Fibroblast of the conjunctiva (primary cell): Measurements from ENCODE around the gene TBPL1.

Experiments used
- DNase-seq: peaks from one replicate; pipeline ENCODE4 v3.0.0-alpha.2; 2010; ENCODE audit warnings: low read depth

Gene TBPL1

DNA sequence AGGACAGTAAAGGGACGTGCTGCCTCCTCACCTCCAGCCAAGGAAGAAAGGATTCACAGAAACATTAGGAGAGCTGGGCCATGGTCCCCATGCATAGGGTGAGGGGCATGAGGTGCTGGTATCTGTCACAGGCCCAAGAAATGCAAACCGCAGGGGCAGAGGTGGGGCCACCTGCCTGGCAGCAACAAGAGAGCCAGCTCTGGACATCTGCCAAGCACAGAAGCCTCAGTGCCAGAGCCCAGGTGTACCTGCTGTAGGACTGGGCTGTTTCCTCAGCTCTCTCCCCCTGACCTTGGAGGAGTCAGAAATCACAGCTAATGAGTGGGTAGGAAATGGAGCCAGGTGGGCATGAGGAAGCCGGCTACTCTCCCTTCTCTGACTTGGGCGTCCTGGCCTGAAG is 54.1 kb downstream of the TBPL1 start:
- no peak for DNase-seq

- no peak for DNase-seq
Observed at GRCh38 chr6:134009876-134010275, 56.9 kb downstream of the TBPL1 start.

GRCh38 chr6:134010400-134010799 is 57.4 kb downstream of the TBPL1 start:
- no peak for DNase-seq

GRCh38 chr6:134010974-134011373 is 58.0 kb downstream of the TBPL1 start:
- DNase-seq = no peak

DNA sequence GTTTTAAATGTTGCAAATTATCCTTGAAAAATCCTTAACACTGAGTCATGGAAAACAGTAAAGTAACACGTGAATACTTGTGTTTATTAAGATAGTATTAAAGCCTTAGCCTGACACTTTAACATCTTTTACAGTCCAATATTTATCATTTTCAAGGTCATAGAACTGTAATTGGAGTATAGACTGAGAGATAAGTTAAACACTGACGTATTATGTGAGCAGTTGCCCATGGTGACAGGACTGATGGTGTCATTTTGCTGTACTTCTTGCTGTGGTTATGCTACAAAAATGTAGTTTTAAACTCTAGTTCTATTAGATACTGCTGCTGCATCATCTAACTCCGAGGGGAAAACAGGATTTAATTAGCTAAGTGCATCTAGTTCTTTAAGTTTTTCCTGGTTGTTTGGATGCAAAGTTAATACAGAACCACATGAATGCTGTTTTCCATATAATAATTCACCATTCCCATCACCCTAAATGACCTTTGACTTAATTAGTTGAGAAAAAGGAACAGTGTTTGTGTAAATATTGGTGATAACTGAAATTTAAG is 61.6 kb downstream of the TBPL1 start:
- no peak for DNase-seq

DNA sequence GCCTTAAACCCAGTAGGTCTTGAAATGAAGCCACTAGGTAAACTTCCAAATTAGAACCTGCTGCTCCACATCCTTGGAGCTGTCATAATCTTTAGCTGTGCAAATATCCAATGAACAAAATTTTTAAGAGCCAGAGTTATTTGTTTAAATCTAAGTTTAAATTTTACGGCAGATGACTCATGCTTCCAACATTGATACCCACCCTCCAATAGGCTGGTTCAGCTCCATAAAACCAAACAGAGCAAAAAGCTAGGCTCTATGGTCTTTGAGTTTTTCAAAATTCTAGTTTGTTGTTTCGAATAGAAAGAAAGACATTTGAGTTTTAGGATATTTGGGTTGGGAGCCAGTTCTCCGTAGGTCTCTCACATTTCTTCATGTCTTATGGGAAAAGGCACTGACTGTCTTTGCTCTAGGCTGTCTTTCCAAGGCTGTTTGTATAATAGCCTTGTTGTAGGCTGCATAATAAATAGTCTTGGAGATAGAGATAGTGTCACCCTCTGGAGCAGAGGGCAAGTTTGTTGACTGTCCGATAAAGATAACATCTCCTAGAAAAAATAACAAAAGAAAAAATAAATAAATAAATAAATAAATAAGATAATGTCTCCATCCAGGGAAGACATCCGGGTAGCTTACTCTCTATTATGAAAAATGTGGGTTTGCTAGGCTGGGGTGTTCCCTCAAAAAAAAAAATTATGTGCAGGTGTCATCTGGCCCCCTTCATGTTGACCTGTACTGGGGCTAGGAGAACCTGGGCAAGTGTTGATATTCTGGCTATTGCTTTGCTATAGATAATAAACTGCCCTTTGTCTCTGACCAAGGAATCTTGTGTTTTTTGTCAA is 62.9 kb downstream of the TBPL1 start:
- DNase-seq = no peak

DNA sequence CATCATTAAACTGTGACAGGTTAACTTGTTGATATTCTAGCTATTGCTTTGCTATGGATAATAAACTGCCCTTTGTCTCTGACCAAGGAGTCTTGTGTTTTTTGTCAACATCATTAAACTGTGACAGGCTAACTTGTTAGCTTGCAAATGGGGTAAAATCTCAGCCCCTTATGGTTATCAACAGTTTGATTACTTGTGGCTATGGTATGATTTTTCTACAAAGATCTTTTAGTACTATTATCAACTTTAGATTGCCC is 63.5 kb downstream of the TBPL1 start:
- DNase-seq = no peak

- no peak for DNase-seq
Observed at GRCh38 chr6:134020071-134020470, 67.0 kb downstream of the TBPL1 start.

DNA sequence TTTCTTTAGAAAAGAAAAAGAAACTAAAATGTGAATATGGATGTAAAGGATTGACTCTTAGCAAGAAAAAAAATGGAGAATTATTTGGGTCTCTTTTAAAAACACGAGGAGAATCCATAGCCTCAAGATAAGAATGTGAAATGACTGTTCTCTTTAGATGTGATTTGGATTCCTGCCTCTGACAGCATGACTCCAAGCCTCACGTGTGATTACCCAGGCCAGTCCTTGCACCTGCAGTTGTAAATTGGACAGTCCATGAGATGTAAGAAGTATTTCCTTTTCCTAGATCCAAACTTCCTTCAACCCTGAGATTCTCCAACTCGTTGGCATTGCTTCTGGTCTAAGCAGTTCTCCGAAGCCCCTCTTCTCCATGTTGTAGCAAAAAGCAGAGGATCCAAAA is 67.5 kb downstream of the TBPL1 start:
- DNase-seq = no peak

DNA sequence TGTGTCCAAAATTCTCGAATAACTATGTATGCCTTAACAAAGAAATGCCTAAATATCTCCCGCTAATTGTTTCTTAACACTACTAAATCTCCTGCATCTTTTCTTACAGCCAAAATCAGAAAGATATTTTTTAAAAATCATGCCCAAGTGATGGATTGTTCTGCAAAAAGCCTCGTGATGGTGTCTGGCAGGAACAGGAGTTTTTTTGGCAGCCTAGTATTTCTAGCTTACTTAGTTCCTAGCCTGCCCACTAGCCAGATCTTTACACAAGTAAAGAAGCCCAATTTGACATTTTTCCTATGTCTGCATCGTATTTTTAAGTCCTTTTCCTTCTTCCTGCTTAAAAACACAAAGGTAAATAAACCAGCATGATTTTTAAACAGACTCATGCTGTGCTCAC is 67.9 kb downstream of the TBPL1 start:
- no peak for DNase-seq

- DNase-seq = no peak
Observed at GRCh38 chr6:134021396-134022122, 68.5 kb downstream of the TBPL1 start.

- DNase-seq = no peak
Observed at GRCh38 chr6:134022650-134023049, 69.6 kb downstream of the TBPL1 start.

DNA sequence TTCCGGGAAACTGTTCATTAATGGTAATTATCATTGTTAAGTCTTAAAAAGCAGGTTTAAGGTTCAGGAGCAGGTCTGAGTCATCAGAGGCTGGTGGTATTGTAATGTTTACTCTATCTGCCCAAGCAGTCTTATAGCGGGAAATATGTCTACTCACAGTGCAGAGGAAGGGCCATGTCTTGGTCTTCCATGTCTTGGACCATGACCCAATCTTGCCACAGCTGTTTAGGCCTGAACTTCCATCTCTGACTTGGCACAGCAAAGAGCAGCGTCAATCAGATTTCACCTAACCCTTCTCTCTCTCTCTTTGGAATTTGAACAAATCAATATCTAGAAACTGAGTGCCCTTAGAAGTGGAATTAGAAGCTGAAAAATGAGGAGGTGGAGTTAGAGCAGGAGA is 73.6 kb downstream of the TBPL1 start:
- no peak for DNase-seq

- DNase-seq = no peak
Observed at GRCh38 chr6:134028438-134028837, 75.4 kb downstream of the TBPL1 start.

GRCh38 chr6:134029495-134030455 is 76.8 kb downstream of the TBPL1 start:
- DNase-seq = no peak

GRCh38 chr6:134031696-134032255 is 78.8 kb downstream of the TBPL1 start:
- DNase-seq = no peak

DNA sequence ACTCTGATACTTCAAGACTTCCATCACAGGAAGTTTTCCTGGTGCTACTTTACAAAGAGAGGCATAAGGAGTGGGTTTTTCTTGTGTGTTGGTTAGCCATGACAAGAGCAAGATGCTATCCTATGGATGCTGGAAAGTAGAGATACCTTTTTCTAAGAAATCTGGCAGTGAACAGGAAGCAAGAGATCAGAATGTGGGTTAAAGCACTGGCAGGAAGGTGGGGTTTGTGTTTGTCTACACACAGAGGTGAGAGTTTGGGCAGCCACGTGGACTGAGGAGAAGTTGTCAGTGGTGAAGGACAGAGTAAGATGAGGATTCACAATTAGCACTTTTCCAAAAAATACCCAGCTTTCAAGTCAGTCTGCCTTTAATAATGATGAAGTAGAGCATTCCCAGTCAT is 81.5 kb downstream of the TBPL1 start:
- no peak for DNase-seq

- no peak for DNase-seq
Observed at GRCh38 chr6:134034961-134035822, 82.2 kb downstream of the TBPL1 start.

- DNase-seq = no peak
Observed at GRCh38 chr6:134035823-134036296, 82.8 kb downstream of the TBPL1 start.

DNA sequence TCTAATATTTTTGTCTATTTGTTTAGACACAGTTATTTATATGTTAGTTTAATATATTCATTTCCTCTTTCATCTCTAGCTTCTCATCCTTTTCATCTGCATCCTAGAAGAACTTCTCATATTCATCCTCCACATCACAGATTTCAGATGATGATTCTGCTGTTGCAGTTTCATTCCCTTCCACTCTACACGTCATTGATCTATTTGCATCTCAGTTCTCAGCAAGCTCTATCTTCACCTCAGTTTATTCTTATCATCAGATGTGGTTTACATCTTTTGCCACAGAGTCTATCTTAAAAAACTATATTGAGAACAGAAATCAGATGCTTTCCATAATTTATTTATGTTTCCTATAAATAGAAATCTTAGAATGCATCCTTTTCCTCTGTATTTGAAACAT is 86.1 kb downstream of the TBPL1 start:
- DNase-seq = no peak
